GM21825 (cell line): ENCODE data around the gene CYREN.
"Not testable (repeated sequence)": the region's sequence is repeated elsewhere in the genome, so short reads cannot be mapped to it uniquely, and the experiment has no call there.

Experiments
- ATAC-seq: cut with Tn5 transposase; IDR thresholded peaks from one replicate; pipeline ENCODE4 v1.9.1; 2021; ENCODE audit warnings: mild to moderate bottlenecking, moderate library complexity; ENCODE audit not compliant: unreplicated experiment

Gene CYREN

GRCh38 chr7:135160858-135161653 lies 9.5 kb downstream of the CYREN start:
- ATAC-seq = no peak

- peak; percentile 60 for ATAC-seq
Observed at GRCh38 chr7:135160098-135160857, 10.2 kb downstream of the CYREN start.

- no peak for ATAC-seq
Observed at GRCh38 chr7:135159359-135160085, 11.0 kb downstream of the CYREN start.

GRCh38 chr7:135158874-135159273 lies 11.6 kb downstream of the CYREN start:
- ATAC-seq = no peak

GRCh38 chr7:135158141-135158655 lies 12.3 kb downstream of the CYREN start:
- ATAC-seq = no peak

GRCh38 chr7:135156290-135156689 lies 14.2 kb downstream of the CYREN start:
- no peak for ATAC-seq

- ATAC-seq = no peak
Observed at GRCh38 chr7:135154734-135155133, 15.8 kb downstream of the CYREN start.

- no peak for ATAC-seq
Observed at GRCh38 chr7:135152442-135152841, 18.1 kb downstream of the CYREN start.

GRCh38 chr7:135151533-135151932 lies 19.0 kb downstream of the CYREN start:
- ATAC-seq = no peak

GRCh38 chr7:135151132-135151531 lies 19.4 kb downstream of the CYREN start:
- ATAC-seq = no peak

- no peak for ATAC-seq
Observed at GRCh38 chr7:135150072-135150782, 20.3 kb downstream of the CYREN start.

- peak; percentile 77 for ATAC-seq
Observed at GRCh38 chr7:135147899-135148721, 22.4 kb downstream of the CYREN start, which contains the start of gene TMEM140. Gene TMEM140 (plus strand): TSS chr7:135148072. CDS start chr7:135164442, 16,370 bp downstream.

GRCh38 chr7:135147341-135147898 lies 23.1 kb downstream of the CYREN start:
- peak; percentile 21 for ATAC-seq

- no peak for ATAC-seq
Observed at GRCh38 chr7:135143885-135144668, 26.4 kb downstream of the CYREN start.

- no peak for ATAC-seq
Observed at GRCh38 chr7:135129579-135129978, 40.9 kb downstream of the CYREN start.

- no peak for ATAC-seq
Observed at GRCh38 chr7:135128931-135129330, 41.6 kb downstream of the CYREN start.

GRCh38 chr7:135124631-135125030 lies 45.9 kb downstream of the CYREN start:
- not testable (repeated sequence) for ATAC-seq

- ATAC-seq = no peak
Observed at GRCh38 chr7:135121868-135122267, 48.6 kb downstream of the CYREN start.

GRCh38 chr7:135117096-135117495 lies 53.4 kb downstream of the CYREN start:
- ATAC-seq = no peak
